ENCODE data around the gene ZFHX3. TPM values are rescaled to one million over a fixed set of nuclear protein-coding genes. Genes with fewer than 3 reads are reported as not detected.

The ZFHX3 gene
- total RNA-seq, 2 experiments from 2014 or later = 0.63 to 0.64 TPM

- intact Hi-C loops (cut with DNase I, micrococcal nuclease) = no loop called here
- Histone ChIP-seq H3K27me3 (ENCODE audit: control insufficient read depth in 1 of 2, insufficient read depth in 2 of 2, low read length in 2 of 2) (no peaks in the 10 kb centered on the region), H3K9me3 (ENCODE audit: control insufficient read depth in 1 of 2, insufficient read depth in 1 of 2, low read length in 2 of 2) (peaks cover 0 to 3% of the 10 kb centered on the region in 2 experiments), H3K4me1 (ENCODE audit: insufficient read depth, low read length) (no peaks in the 10 kb centered on the region), H3K36me3 (ENCODE audit: insufficient read depth, low read length) (no peaks in the 10 kb centered on the region), H3K27ac (ENCODE audit: low read depth in 1 of 2, low read length in 2 of 2) (no peak overlapping the region), H3K4me3 (ENCODE audit: low read length) (no peak overlapping the region)
- no peak for ATAC-seq (ENCODE audit: poor library complexity)
- no peaks in the 10 kb centered on the region for H3K4me1 Mint-ChIP-seq (ENCODE audit: low read depth)
- TF ChIP-seq CTCF (IDR thresholded peaks at IDR 0.05) = no peak
- H3K27me3 Mint-ChIP-seq = no peaks in the 10 kb centered on the region
- DNase-seq = no peak
- H3K4me3 Mint-ChIP-seq = no peak overlapping the region
- POLR2A ChIA-PET = no interaction called here
- CTCF ChIA-PET = interaction anchor here (0.6 kb wide), 1 partner anchor 301 kb away, joined by 3 read pairs; no protein-coding TSS in a partner anchor
- H3K27ac Mint-ChIP-seq = no peak overlapping the region
- no peaks in the 10 kb centered on the region for H3K36me3 Mint-ChIP-seq (ENCODE audit: low read depth)
- no peaks in the 10 kb centered on the region for H3K9me3 Mint-ChIP-seq
Observed at GRCh38 chr16:72894293-72895151, 153.4 kb downstream of the ZFHX3 start.

- no peaks in the 10 kb centered on the region for H3K4me1 ChIP-seq (ENCODE audit: insufficient read depth, low read length)
- TF ChIP-seq CTCF (IDR thresholded peaks at IDR 0.05) = no peak
- no peaks in the 10 kb centered on the region for H3K36me3 ChIP-seq (ENCODE audit: insufficient read depth, low read length)
- no peak overlapping the region for H3K4me3 ChIP-seq (ENCODE audit: low read length)
- H3K27me3 ChIP-seq (ENCODE audit: control insufficient read depth in 1 of 2, insufficient read depth in 2 of 2, low read length in 2 of 2) = no peaks in the 10 kb centered on the region
- ATAC-seq (ENCODE audit: poor library complexity) = no peak
- Mint-ChIP-seq H3K9me3 (no peaks in the 10 kb centered on the region), H3K36me3 (ENCODE audit: low read depth) (no peaks in the 10 kb centered on the region), H3K4me1 (ENCODE audit: low read depth) (no peaks in the 10 kb centered on the region), H3K27ac (no peak overlapping the region), H3K4me3 (no peak overlapping the region), H3K27me3 (no peaks in the 10 kb centered on the region)
- intact Hi-C loops (cut with DNase I, micrococcal nuclease) = no loop called here
- DNase-seq = no peak
- ChIA-PET POLR2A (no interaction called here), CTCF (no interaction called here)
- peaks cover 0 to 3% of the 10 kb centered on the region in 2 experiments for H3K9me3 ChIP-seq (ENCODE audit: control insufficient read depth in 1 of 2, insufficient read depth in 1 of 2, low read length in 2 of 2)
- H3K27ac ChIP-seq (ENCODE audit: low read depth in 1 of 2, low read length in 2 of 2) = no peak overlapping the region
Observed at GRCh38 chr16:72891291-72892227, 156.4 kb downstream of the ZFHX3 start.

- no peaks in the 10 kb centered on the region for H3K27me3 Mint-ChIP-seq
- Histone ChIP-seq H3K27me3 (ENCODE audit: control insufficient read depth in 1 of 2, insufficient read depth in 2 of 2, low read length in 2 of 2) (no peaks in the 10 kb centered on the region), H3K9me3 (ENCODE audit: control insufficient read depth in 1 of 2, insufficient read depth in 1 of 2, low read length in 2 of 2) (peaks cover 0 to 3% of the 10 kb centered on the region in 2 experiments), H3K36me3 (ENCODE audit: insufficient read depth, low read length) (no peaks in the 10 kb centered on the region), H3K27ac (ENCODE audit: low read depth in 1 of 2, low read length in 2 of 2) (no peak overlapping the region), H3K4me1 (ENCODE audit: insufficient read depth, low read length) (no peaks in the 10 kb centered on the region), H3K4me3 (ENCODE audit: low read length) (no peak overlapping the region)
- ChIA-PET POLR2A (no interaction called here), CTCF (no interaction called here)
- intact Hi-C loops (cut with DNase I, micrococcal nuclease) = no loop called here
- H3K4me3 Mint-ChIP-seq = no peak overlapping the region
- no peaks in the 10 kb centered on the region for H3K36me3 Mint-ChIP-seq (ENCODE audit: low read depth)
- no peak overlapping the region for H3K27ac Mint-ChIP-seq
- DNase-seq (no peak), ATAC-seq (ENCODE audit: poor library complexity) (no peak)
- H3K9me3 Mint-ChIP-seq = no peaks in the 10 kb centered on the region
- TF ChIP-seq CTCF (IDR thresholded peaks at IDR 0.05) = no peak
- no peaks in the 10 kb centered on the region for H3K4me1 Mint-ChIP-seq (ENCODE audit: low read depth)
Observed at GRCh38 chr16:72890587-72890986, 157.3 kb downstream of the ZFHX3 start.

Measured in CD4-positive, alpha-beta T cell (primary cell).